Hepatocyte (in vitro differentiated cells): ENCODE measurements around the gene SSBP1.

Experiments
- CTCF ChIP-seq: fragments of 200-600 bp; sonication (generic); IDR thresholded peaks from 2 replicates; pipeline ENCODE4 v1.5.1; 2016; ENCODE audit warnings: antibody characterized with exemption, mild to moderate bottlenecking; ENCODE audit not compliant: poor library complexity
- EZH2 ChIP-seq: fragments of 200-600 bp; sonication (generic); IDR thresholded peaks from 2 replicates; pipeline ENCODE4 v1.6.1; 2016; ENCODE audit warnings: antibody characterized with exemption, mild to moderate bottlenecking, borderline replicate concordance
- EZH2phosphoT487 ChIP-seq: fragments of 200-600 bp; sonication (generic); IDR thresholded peaks from one replicate; pipeline ENCODE4 v1.6.1; 2018; ENCODE audit warnings: antibody characterized with exemption, mild to moderate bottlenecking, low read depth, moderate library complexity; ENCODE audit not compliant: unreplicated experiment, severe bottlenecking

GRCh38 chr7:141709318-141709717 lies 28.8 kb upstream of the SSBP1 start:
- TF ChIP-seq CTCF: no peak
- TF ChIP-seq EZH2: no peak
- no peak for TF ChIP-seq EZH2phosphoT487
